ENCODE results near the gene BMP2K.

Gene BMP2K

DNA sequence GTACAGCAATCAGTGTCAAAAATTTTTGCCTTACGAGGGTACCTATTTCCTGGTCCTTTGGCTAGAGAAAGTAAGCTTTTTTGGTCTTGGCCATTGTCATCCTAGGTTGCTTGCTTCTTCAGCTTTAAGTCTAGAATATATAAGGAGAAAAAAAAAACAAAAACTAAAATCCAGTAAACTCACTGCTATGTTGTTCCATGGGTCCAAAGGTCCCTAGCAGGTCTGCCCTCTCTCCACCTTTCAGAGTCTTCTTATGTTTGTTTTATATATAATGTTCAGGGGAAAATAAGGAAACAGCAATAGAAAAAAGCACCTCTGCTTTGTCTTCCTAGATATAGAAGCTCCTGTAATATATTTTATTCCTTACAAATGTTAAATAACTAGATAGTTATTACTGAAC is 18.1 kb upstream of the BMP2K start:
- TF ChIP-seq, protein P1, sequence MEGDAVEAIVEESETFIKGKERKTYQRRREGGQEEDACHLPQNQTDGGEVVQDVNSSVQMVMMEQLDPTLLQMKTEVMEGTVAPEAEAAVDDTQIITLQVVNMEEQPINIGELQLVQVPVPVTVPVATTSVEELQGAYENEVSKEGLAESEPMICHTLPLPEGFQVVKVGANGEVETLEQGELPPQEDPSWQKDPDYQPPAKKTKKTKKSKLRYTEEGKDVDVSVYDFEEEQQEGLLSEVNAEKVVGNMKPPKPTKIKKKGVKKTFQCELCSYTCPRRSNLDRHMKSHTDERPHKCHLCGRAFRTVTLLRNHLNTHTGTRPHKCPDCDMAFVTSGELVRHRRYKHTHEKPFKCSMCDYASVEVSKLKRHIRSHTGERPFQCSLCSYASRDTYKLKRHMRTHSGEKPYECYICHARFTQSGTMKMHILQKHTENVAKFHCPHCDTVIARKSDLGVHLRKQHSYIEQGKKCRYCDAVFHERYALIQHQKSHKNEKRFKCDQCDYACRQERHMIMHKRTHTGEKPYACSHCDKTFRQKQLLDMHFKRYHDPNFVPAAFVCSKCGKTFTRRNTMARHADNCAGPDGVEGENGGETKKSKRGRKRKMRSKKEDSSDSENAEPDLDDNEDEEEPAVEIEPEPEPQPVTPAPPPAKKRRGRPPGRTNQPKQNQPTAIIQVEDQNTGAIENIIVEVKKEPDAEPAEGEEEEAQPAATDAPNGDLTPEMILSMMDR (IDR thresholded peaks at IDR 0.05) = no peak
- no peak for DNase-seq
- Histone ChIP-seq H3K4me3 (no peak overlapping the region), H3K27ac (no peak overlapping the region), H3K4me1 (no peaks in the 10 kb centered on the region), H3K9me3 (no peaks in the 10 kb centered on the region), H3K27me3 (no peaks in the 10 kb centered on the region), H3K36me3 (no peaks in the 10 kb centered on the region)
- intact Hi-C loops (cut with DNase I; ENCODE audit: low total_unique reads) = no loop called here

DNA sequence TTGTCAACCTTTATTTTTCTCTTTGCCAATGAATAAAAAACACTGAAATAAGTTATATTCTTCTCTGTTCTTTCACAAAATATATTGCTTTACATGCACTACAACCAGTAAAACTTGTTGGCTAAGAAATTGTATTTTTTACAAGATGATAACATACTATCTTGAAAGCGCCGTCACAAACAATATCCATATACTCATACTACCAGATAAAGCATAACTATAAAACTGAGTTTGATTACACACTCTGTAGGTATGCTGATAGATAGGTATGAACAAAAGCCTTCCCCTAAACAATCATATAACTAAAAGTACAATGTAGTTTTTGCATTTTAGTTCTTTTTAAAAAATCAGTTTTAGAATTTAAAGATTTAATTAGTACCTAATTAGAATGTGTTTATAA is 13.6 kb upstream of the BMP2K start:
- H3K27ac ChIP-seq = no peak overlapping the region
- H3K36me3 ChIP-seq = no peaks in the 10 kb centered on the region
- DNase-seq = no peak
- intact Hi-C loops (cut with DNase I; ENCODE audit: low total_unique reads) = no loop called here
- TF ChIP-seq, protein P1 (IDR thresholded peaks at IDR 0.05) = no peak
- H3K4me1 ChIP-seq = peaks cover 0 to 5% (median 0%) of the 10 kb centered on the region in 4 donors
- no peaks in the 10 kb centered on the region for H3K27me3 ChIP-seq
- no peak overlapping the region for H3K4me3 ChIP-seq
- H3K9me3 ChIP-seq = no peaks in the 10 kb centered on the region

DNA sequence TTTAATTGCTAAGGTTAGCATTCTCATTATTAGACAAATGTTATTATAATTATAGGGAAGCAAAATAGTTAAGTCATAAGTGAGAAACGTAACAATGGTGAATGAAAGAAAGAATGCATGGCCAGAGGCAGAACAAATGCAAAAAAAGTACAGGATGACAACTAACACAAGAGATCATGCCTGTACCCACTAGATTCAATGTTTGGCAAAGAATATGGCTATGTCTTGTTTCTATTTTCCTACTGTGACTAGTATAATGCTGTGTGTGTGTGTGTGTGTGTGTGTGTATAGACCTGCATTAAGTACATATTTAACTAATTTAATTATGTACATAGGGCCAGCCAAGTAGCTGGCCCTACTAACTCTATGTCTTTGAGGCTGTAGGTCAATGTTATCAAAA is 12.9 kb upstream of the BMP2K start:
- TF ChIP-seq, protein P1 (IDR thresholded peaks at IDR 0.05) = no peak
- no peaks in the 10 kb centered on the region for H3K36me3 ChIP-seq
- H3K9me3 ChIP-seq = no peaks in the 10 kb centered on the region
- H3K4me3 ChIP-seq = no peak overlapping the region
- no peak overlapping the region for H3K27ac ChIP-seq
- H3K27me3 ChIP-seq = no peaks in the 10 kb centered on the region
- intact Hi-C loops (cut with DNase I; ENCODE audit: low total_unique reads) = no loop called here
- H3K4me1 ChIP-seq = peaks cover 0 to 5% (median 0%) of the 10 kb centered on the region in 4 donors
- DNase-seq = no peak

DNA sequence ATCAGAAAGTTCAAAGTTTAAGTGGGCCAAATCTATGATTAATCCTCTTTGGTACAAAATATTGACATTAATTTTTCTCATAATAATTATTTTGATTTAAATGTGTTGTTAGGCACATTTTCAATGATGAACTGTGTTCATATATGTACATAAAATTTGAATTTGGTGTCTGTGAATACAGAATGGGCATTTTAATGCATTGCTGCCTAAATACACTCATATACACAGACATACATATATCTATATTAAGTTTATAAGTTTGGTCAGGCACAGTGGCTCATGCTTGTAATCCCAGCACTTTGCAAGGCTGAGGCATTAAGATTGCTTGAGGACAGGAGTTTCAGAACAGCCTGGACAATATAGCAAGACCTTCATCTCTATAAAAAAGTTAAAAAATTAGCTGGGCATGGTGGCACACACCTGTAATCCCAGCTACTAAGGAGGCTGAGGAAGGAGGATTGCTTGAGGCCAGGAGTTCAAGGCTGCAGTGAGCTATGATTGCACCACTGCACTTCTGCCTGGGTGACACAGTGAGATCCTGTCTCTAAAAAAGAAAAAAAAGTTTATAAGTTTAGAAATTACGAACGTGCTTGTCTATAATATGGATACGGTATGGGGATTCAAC is 12.3 kb upstream of the BMP2K start:
- peaks cover 0 to 5% (median 0%) of the 10 kb centered on the region in 4 donors for H3K4me1 ChIP-seq
- DNase-seq = no peak
- no peaks in the 10 kb centered on the region for H3K27me3 ChIP-seq
- no peaks in the 10 kb centered on the region for H3K9me3 ChIP-seq
- TF ChIP-seq, protein P1 (IDR thresholded peaks at IDR 0.05) = no peak
- intact Hi-C loops (cut with DNase I; ENCODE audit: low total_unique reads) = no loop called here
- H3K27ac ChIP-seq = no peak overlapping the region
- H3K36me3 ChIP-seq = no peaks in the 10 kb centered on the region
- no peak overlapping the region for H3K4me3 ChIP-seq

DNA sequence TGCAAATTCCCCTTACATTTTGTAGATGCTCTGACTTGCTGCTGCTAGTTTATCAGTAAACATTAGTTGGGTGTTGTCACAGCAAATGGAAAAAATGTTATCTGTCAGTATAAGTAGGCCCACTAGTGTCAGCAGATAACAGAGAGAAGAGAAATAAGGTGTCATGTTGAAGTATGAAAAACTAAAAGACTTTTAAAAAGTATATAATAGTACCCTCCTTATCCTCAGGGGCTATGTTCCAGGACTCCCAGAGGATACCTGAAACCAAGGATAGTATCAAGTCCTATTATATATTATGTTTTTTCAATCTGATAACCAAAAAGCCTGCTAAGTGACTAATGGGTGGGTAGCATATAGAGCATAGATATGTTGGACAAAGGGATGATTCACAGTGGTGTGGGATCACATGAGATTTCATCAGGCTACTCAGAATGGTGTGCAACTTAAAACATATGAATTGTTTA is 11.6 kb upstream of the BMP2K start:
- H3K4me1 ChIP-seq = peaks cover 0 to 5% (median 0%) of the 10 kb centered on the region in 4 donors
- no peak overlapping the region for H3K27ac ChIP-seq
- DNase-seq = no peak

More for the DNA sequence above, 11.6 kb upstream of the BMP2K start:
- TF ChIP-seq, protein P1 (IDR thresholded peaks at IDR 0.05) = no peak
- H3K4me3 ChIP-seq = no peak overlapping the region
- H3K27me3 ChIP-seq = no peaks in the 10 kb centered on the region
- intact Hi-C loops (cut with DNase I; ENCODE audit: low total_unique reads) = no loop called here
- H3K36me3 ChIP-seq = no peaks in the 10 kb centered on the region
- H3K9me3 ChIP-seq = no peaks in the 10 kb centered on the region

Data from tibial artery (tissue), 4 donors.